SHP77 treated with DMSO at 0.1 percent for 48 hours (cell line): ENCODE measurements around the gene PCBP1.
A peak's percentile ranks its signal among the peaks of the same experiment; 100 is the strongest.
"Not testable (repeated sequence)": the region's sequence is repeated elsewhere in the genome, so short reads cannot be mapped to it uniquely, and the experiment has no call there.

ENCODE experiments used
- DNase-seq: peaks from one replicate; lab custom pipeline; 2025; lab: John Stamatoyannopoulos, UW

The PCBP1 gene

GRCh38 chr2:70086838-70087701 lies at the start of gene PCBP1:
Gene PCBP1 (plus strand): TSS chr2:70087477. CDS start chr2:70087744, 267 bp downstream.
- DNase-seq: peak; percentile 84

GRCh38 chr2:70039366-70039765 lies 47.9 kb upstream of the PCBP1 start:
- DNase-seq: no peak

- no peak for DNase-seq
Measured at GRCh38 chr2:70041663-70042062, 45.6 kb upstream of the PCBP1 start.

GRCh38 chr2:70042246-70042645 lies 45.0 kb upstream of the PCBP1 start:
- no peak for DNase-seq

- DNase-seq: no peak
Measured at GRCh38 chr2:70043252-70043875, 43.9 kb upstream of the PCBP1 start.

- no peak for DNase-seq
Measured at GRCh38 chr2:70044290-70045040, 42.8 kb upstream of the PCBP1 start.

GRCh38 chr2:70045405-70045804 lies 41.9 kb upstream of the PCBP1 start:
- DNase-seq: no peak

- no peak for DNase-seq
Measured at GRCh38 chr2:70045932-70046331, 41.3 kb upstream of the PCBP1 start.

- no peak for DNase-seq
Measured at GRCh38 chr2:70046534-70046933, 40.7 kb upstream of the PCBP1 start.

- DNase-seq: no peak
Measured at GRCh38 chr2:70047451-70047850, 39.8 kb upstream of the PCBP1 start.

GRCh38 chr2:70049255-70049654 lies 38.0 kb upstream of the PCBP1 start:
- DNase-seq: no peak

- DNase-seq: no peak
Measured at GRCh38 chr2:70050631-70051425, 36.4 kb upstream of the PCBP1 start.

GRCh38 chr2:70055259-70055658 lies 32.0 kb upstream of the PCBP1 start:
- DNase-seq: not testable (repeated sequence)

- no peak for DNase-seq
Measured at GRCh38 chr2:70061317-70061716, 26.0 kb upstream of the PCBP1 start.

GRCh38 chr2:70062270-70062669 lies 25.0 kb upstream of the PCBP1 start:
- no peak for DNase-seq

GRCh38 chr2:70068119-70068518 lies 19.2 kb upstream of the PCBP1 start:
- no peak for DNase-seq

GRCh38 chr2:70069049-70069448 lies 18.2 kb upstream of the PCBP1 start:
- no peak for DNase-seq

GRCh38 chr2:70070542-70071268 lies 16.6 kb upstream of the PCBP1 start:
- DNase-seq: peak; percentile 77

- no peak for DNase-seq
Measured at GRCh38 chr2:70073493-70073892, 13.8 kb upstream of the PCBP1 start.

GRCh38 chr2:70078384-70078783 lies 8.9 kb upstream of the PCBP1 start:
- DNase-seq: no peak

GRCh38 chr2:70080610-70081200 lies 6.6 kb upstream of the PCBP1 start:
- no peak for DNase-seq
